Endothelial cell of umbilical vein (primary cell): ENCODE results near the gene ITPR1. TPM values are rescaled to one million over a fixed set of nuclear protein-coding genes. Genes with fewer than 3 reads are reported as not detected.

Experiments
- BruUV-seq: library from RNA; stranded (reverse); fragments of 400-500 nt; replicated peaks from 2 replicates; lab custom pipeline; 2021; lab: Mats Ljungman, UMichigan
- CTCF ChIA-PET: fragments of 300-600, 350-600 bp; sonication (Branson Sonifier 250); formaldehyde crosslinking; loops from one replicate; lab custom pipeline; 2021; ENCODE audit warnings: antibody characterized with exemption, inconsistent platforms; lab: Charles Lee
- POLR2A ChIA-PET: fragments of 300-600, 350-600 bp; sonication (Branson Sonifier 250); formaldehyde crosslinking; loops from one replicate; lab custom pipeline; 2021; ENCODE audit warnings: antibody characterized with exemption, inconsistent platforms; lab: Charles Lee
- DNase-seq: peaks from one replicate; pipeline ENCODE4 v3.0.0-alpha.2; 2011; ENCODE audit warnings: low read depth, low spot score
- FAIRE-seq: peaks from 2 replicates; lab custom pipeline; 2011; peaks lifted over from hg19 to GRCh38; lab: Jason Lieb, UNC
- H2AFZ ChIP-seq: 2 replicates; pipeline ENCODE4 v1.6.0; 2012; ENCODE audit warnings: low read depth, low read length, control low read depth, inconsistent platforms
- H3K27ac ChIP-seq: 2 replicates; pipeline ENCODE4 v1.5.1; 2011; ENCODE audit warnings: low read depth, mild to moderate bottlenecking, control low read depth, low read length, moderate library complexity; ENCODE audit not compliant: insufficient read depth
- H3K27me3 ChIP-seq, 2 experiments: 2 replicates each; pipeline versions ENCODE4 v1.6.0 to v1.6.1; 2011; ENCODE audit warnings: low read length in 2 of 2, mixed read lengths in 1 of 2; ENCODE audit not compliant: control insufficient read depth in 2 of 2, insufficient read depth in 2 of 2
- H3K36me3 ChIP-seq, 2 experiments: 2 replicates in 1 of 2; 3 replicates in 1 of 2; pipeline ENCODE4 v1.5.1; 2011; ENCODE audit warnings: low read length in 2 of 2, mild to moderate bottlenecking in 1 of 2, moderate library complexity in 1 of 2; ENCODE audit not compliant: control insufficient read depth in 2 of 2, insufficient read depth in 2 of 2; ENCODE audit errors: extremely low read depth in 1 of 2
- H3K4me1 ChIP-seq: 3 replicates; pipeline ENCODE4 v1.5.1; 2011; ENCODE audit warnings: mild to moderate bottlenecking, low read length; ENCODE audit not compliant: control insufficient read depth, insufficient read depth; ENCODE audit errors: extremely low read depth
- H3K4me2 ChIP-seq: 2 replicates; pipeline ENCODE4 v1.6.1; 2011; ENCODE audit warnings: low read length, control low read depth, mixed read lengths; ENCODE audit not compliant: insufficient read depth
- H3K4me3 ChIP-seq, 3 experiments: fragments of 200-600 bp in 1 of 3; sonication (generic), shearing (Covaris generic) in 1 of 3; replicated peaks in 1 of 3; 2 replicates each; pipeline ENCODE4 v1.5.1; 2011 to 2016; ENCODE audit warnings: control low read depth in 3 of 3, low read length in 3 of 3, mild to moderate bottlenecking in 2 of 3, inconsistent platforms in 1 of 3, low read depth in 1 of 3, moderate library complexity in 1 of 3; ENCODE audit not compliant: insufficient read depth in 1 of 3
- H3K79me2 ChIP-seq: 2 replicates; pipeline ENCODE4 v1.6.0; 2012; ENCODE audit warnings: low read length, inconsistent platforms; ENCODE audit not compliant: control insufficient read depth, insufficient read depth
- H3K9ac ChIP-seq: replicated peaks from 2 replicates; pipeline ENCODE3; 2011; ENCODE audit warnings: low read length, control low read depth; ENCODE audit not compliant: insufficient read depth; ENCODE audit errors: extremely low read depth
- H3K9me1 ChIP-seq: replicated peaks from 3 replicates; pipeline ENCODE4 v1.6.0; 2011; ENCODE audit warnings: mild to moderate bottlenecking, low read length; ENCODE audit not compliant: control insufficient read depth, insufficient read depth; ENCODE audit errors: extremely low read depth
- H3K9me3 ChIP-seq: replicated peaks from 2 replicates; pipeline ENCODE4 v1.5.1; 2012; ENCODE audit warnings: low read length, inconsistent platforms; ENCODE audit not compliant: control insufficient read depth, insufficient read depth
- H4K20me1 ChIP-seq: replicated peaks from 2 replicates; pipeline ENCODE3; 2011; ENCODE audit warnings: mild to moderate bottlenecking, low read length; ENCODE audit not compliant: control insufficient read depth, insufficient read depth; ENCODE audit errors: extremely low read depth
- EZH2 ChIP-seq: IDR thresholded peaks from 2 replicates; pipeline ENCODE4 v1.6.1; 2012; ENCODE audit warnings: borderline replicate concordance, low read depth, mild to moderate bottlenecking, moderate library complexity, low read length, inconsistent platforms; ENCODE audit not compliant: severe bottlenecking
- FOS ChIP-seq: IDR thresholded peaks from 2 replicates; pipeline ENCODE4 v1.6.1; 2011; ENCODE audit warnings: mild to moderate bottlenecking, low read length, moderate library complexity, borderline replicate concordance; ENCODE audit not compliant: insufficient read depth
- GATA2 ChIP-seq: IDR thresholded peaks from 2 replicates; pipeline ENCODE4 v1.7.0; 2011; ENCODE audit warnings: low read depth, mild to moderate bottlenecking, moderate library complexity, mixed read lengths, low read length; ENCODE audit not compliant: insufficient read length, insufficient read depth
- JUN ChIP-seq: IDR thresholded peaks from 2 replicates; pipeline ENCODE4 v1.6.1; 2011; ENCODE audit warnings: borderline replicate concordance, low read depth; ENCODE audit not compliant: insufficient read length, insufficient read depth
- POLR2A ChIP-seq: IDR thresholded peaks from 2 replicates; pipeline ENCODE4 v1.6.1; 2012; ENCODE audit warnings: low read depth, mild to moderate bottlenecking, control low read depth, low read length
- POLR2AphosphoS5 ChIP-seq: IDR thresholded peaks from 2 replicates; pipeline ENCODE4 v1.6.1; 2012; ENCODE audit warnings: low read depth, mild to moderate bottlenecking, control low read depth, low read length, moderate library complexity; ENCODE audit not compliant: insufficient read depth
- dilution Hi-C: fragments of 300-500 bp; cut with MboI; formaldehyde crosslinking; loops from one replicate; pipeline ENCODE4 v1.15.0; 2019; ENCODE audit warnings: low sequenced_read_pairs; ENCODE audit not compliant: extremely low pct_ligation_motif_present
- intact Hi-C: fragments of 100-400 bp; cut with micrococcal nuclease; formaldehyde crosslinking; loops from one replicate; pipeline ENCODE4 v1.10.0; 2022
- polyA plus RNA-seq, 4 experiments: library from polyadenylated mRNA; depleted of rRNA in 3 of 4; stranded (reverse) in 3 of 4; unstranded in 1 of 4; fragments of >200 nt; gene quantifications; 2 replicates each; pipeline versions ENCODE4 v1.2.1 to v1.2.3, GENCODE V29; 2011 to 2012; ENCODE audit warnings: missing spikeins in 1 of 4
- total RNA-seq: library from RNA; stranded (reverse); gene quantifications from 2 replicates; pipeline ENCODE4 v1.2.3, GENCODE V29; 2021
- TF ChIP-seq, protein P1 (sequence below): IDR thresholded peaks from 2 replicates; pipeline ENCODE4 v1.6.1; 2011; ENCODE audit not compliant: insufficient read depth, insufficient read length
- TF ChIP-seq, protein P2 (sequence below), 2 donors: IDR thresholded peaks; 1 replicate in 1 of 2; 2 replicates in 1 of 2; pipeline ENCODE4 v1.5.1; 2011; ENCODE audit warnings: low read length in 2 of 2, mild to moderate bottlenecking in 2 of 2, moderate library complexity in 2 of 2, control low read depth in 1 of 2, inconsistent platforms in 1 of 2, low read depth in 1 of 2; ENCODE audit not compliant: insufficient read depth in 1 of 2; ENCODE audit errors: extremely low read depth in 1 of 2

Gene ITPR1
- total and polyA plus RNA-seq, 2 donors (not counting 3 experiments of a cell fraction or from before 2014, with no cell fraction given), result 5.1 to 16.1 TPM

DNA sequence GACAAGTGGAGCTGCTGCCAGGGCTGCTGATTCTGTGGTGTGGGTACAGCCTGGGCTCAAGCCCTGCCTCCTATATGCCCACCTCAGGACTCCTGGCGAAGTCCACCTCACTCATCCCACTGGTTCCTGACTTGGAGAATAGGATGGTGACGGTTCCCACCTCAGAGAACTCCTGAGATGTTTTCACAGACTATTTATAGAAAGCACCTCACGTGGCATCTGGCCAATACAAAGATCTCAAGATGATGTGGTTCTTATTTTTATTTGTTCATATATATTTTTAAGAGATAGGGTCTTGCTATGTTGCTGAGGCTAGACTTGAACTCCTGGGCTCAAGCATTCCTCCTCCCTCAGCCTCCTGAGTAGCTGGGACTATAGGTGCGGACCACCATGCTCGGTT is 249.2 kb downstream of the ITPR1 start:
- Histone ChIP-seq H3K4me1 (peaks cover 28% of the 10 kb centered on the region), H3K4me2 (no peak overlapping the region), H3K27me3 (no peaks in the 10 kb centered on the region), H3K9me3 (no peaks in the 10 kb centered on the region), H3K4me3 (no peak overlapping the region), H3K79me2 (no peaks in the 10 kb centered on the region), H3K36me3 (no peaks in the 10 kb centered on the region), H4K20me1 (no peaks in the 10 kb centered on the region), H3K9ac (peak overlapping the region; percentile 85), H3K9me1 (no peaks in the 10 kb centered on the region), H3K27ac (peak overlapping the region; percentile 99), H2AFZ (no peak overlapping the region)
- dilution Hi-C loops (no loop called here), intact Hi-C loops (no loop called here)
- no peak for FAIRE-seq
- ChIA-PET POLR2A (no interaction called here), CTCF (interaction anchor here (1.5 kb wide), 2 partner anchors 9 to 234 kb away, joined by 4 to 11 read pairs; no protein-coding TSS in a partner anchor)
- TF ChIP-seq POLR2A (no peak), EZH2 (no peak), POLR2AphosphoS5 (no peak), FOS (no peak), GATA2 (no peak), JUN (no peak)
- TF ChIP-seq, protein P1, sequence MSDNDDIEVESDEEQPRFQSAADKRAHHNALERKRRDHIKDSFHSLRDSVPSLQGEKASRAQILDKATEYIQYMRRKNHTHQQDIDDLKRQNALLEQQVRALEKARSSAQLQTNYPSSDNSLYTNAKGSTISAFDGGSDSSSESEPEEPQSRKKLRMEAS, result no peak
- TF ChIP-seq, protein P2, sequence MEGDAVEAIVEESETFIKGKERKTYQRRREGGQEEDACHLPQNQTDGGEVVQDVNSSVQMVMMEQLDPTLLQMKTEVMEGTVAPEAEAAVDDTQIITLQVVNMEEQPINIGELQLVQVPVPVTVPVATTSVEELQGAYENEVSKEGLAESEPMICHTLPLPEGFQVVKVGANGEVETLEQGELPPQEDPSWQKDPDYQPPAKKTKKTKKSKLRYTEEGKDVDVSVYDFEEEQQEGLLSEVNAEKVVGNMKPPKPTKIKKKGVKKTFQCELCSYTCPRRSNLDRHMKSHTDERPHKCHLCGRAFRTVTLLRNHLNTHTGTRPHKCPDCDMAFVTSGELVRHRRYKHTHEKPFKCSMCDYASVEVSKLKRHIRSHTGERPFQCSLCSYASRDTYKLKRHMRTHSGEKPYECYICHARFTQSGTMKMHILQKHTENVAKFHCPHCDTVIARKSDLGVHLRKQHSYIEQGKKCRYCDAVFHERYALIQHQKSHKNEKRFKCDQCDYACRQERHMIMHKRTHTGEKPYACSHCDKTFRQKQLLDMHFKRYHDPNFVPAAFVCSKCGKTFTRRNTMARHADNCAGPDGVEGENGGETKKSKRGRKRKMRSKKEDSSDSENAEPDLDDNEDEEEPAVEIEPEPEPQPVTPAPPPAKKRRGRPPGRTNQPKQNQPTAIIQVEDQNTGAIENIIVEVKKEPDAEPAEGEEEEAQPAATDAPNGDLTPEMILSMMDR (IDR thresholded peaks at IDR 0.05; ENCODE audit: extremely low read depth in 1 of 2, insufficient read depth in 1 of 2, low read depth in 1 of 2, low read length in 2 of 2), result no peak
- peak; percentile 45 for DNase-seq
- BruUV-seq, result no TSS peak
